ENCODE measurements around the gene STK32C.

STK32C gene

GRCh38 chr10:132206806-132207535 is 100.8 kb downstream of the STK32C start:
- no peak for DNase-seq

GRCh38 chr10:132206377-132206745 is 101.4 kb downstream of the STK32C start:
- no peak for DNase-seq

- no peak for DNase-seq
Observed at GRCh38 chr10:132205650-132206376, 101.9 kb downstream of the STK32C start.

- DNase-seq, result no peak
Observed at GRCh38 chr10:132204781-132205473, 102.8 kb downstream of the STK32C start.

- DNase-seq, result no peak
Observed at GRCh38 chr10:132204078-132204780, 103.5 kb downstream of the STK32C start.

- no peak for DNase-seq
Observed at GRCh38 chr10:132203256-132204077, 104.3 kb downstream of the STK32C start.

- DNase-seq, result no peak
Observed at GRCh38 chr10:132202070-132202970, 105.4 kb downstream of the STK32C start.

- DNase-seq, result no peak
Observed at GRCh38 chr10:132201111-132201969, 106.4 kb downstream of the STK32C start.

- DNase-seq, result no peak
Observed at GRCh38 chr10:132200344-132201110, 107.2 kb downstream of the STK32C start.

GRCh38 chr10:132199854-132200311 is 107.9 kb downstream of the STK32C start:
- DNase-seq, result no peak

GRCh38 chr10:132199268-132199853 is 108.4 kb downstream of the STK32C start:
- DNase-seq, result no peak

GRCh38 chr10:132198381-132199181 is 109.2 kb downstream of the STK32C start:
- DNase-seq, result no peak

- no peak for DNase-seq
Observed at GRCh38 chr10:132198068-132198370, 109.7 kb downstream of the STK32C start.

- no peak for DNase-seq
Observed at GRCh38 chr10:132197271-132198067, 110.3 kb downstream of the STK32C start.

GRCh38 chr10:132196178-132197113 is 111.3 kb downstream of the STK32C start:
- no peak for DNase-seq
